Keratinocyte (primary cell): ENCODE results near the gene DNAJC22. TPM values are rescaled to one million over a fixed set of nuclear protein-coding genes. Genes with fewer than 3 reads are reported as not detected.

Source experiments
- DNase-seq: peaks from one replicate; pipeline ENCODE4 v3.0.0-alpha.2; 2011; ENCODE audit warnings: low read depth, missing footprints, low spot score
- FAIRE-seq: peaks from 2 replicates; lab custom pipeline; 2011; peaks lifted over from hg19 to GRCh38; lab: Jason Lieb, UNC
- H2AFZ ChIP-seq: 2 replicates; pipeline ENCODE4 v1.6.0; 2012; ENCODE audit warnings: low read length, control low read depth, inconsistent platforms; ENCODE audit not compliant: control insufficient read depth
- H3K27ac ChIP-seq: 2 replicates; pipeline ENCODE4 v1.5.1; 2011; ENCODE audit warnings: low read length; ENCODE audit not compliant: control insufficient read depth, insufficient read depth
- H3K27me3 ChIP-seq: 3 replicates; pipeline ENCODE4 v1.6.0; 2011; ENCODE audit warnings: low read length; ENCODE audit not compliant: control insufficient read depth, insufficient read depth; ENCODE audit errors: extremely low read depth
- H3K36me3 ChIP-seq, 2 experiments: 2 replicates in 1 of 2; 3 replicates in 1 of 2; pipeline ENCODE4 v1.5.1; 2011; ENCODE audit warnings: low read length in 2 of 2, mild to moderate bottlenecking in 1 of 2; ENCODE audit not compliant: control insufficient read depth in 2 of 2, insufficient read depth in 2 of 2; ENCODE audit errors: extremely low read depth in 1 of 2
- H3K4me1 ChIP-seq: 3 replicates; pipeline ENCODE4 v1.5.1; 2011; ENCODE audit warnings: low read length; ENCODE audit not compliant: control insufficient read depth, insufficient read depth; ENCODE audit errors: extremely low read depth
- H3K4me2 ChIP-seq: 3 replicates; pipeline ENCODE4 v1.6.0; 2011; ENCODE audit warnings: low read depth, low read length; ENCODE audit not compliant: control insufficient read depth, insufficient read depth; ENCODE audit errors: extremely low read depth
- H3K4me3 ChIP-seq, 3 experiments: fragments of 200-600 bp in 1 of 3; sonication (generic) in 1 of 3; 2 replicates in 2 of 3; 3 replicates in 1 of 3; pipeline ENCODE4 v1.5.1; 2011 to 2016; ENCODE audit warnings: low read length in 3 of 3, mild to moderate bottlenecking in 3 of 3, control low read depth in 2 of 3, inconsistent platforms in 1 of 3, low read depth in 1 of 3, mixed read lengths in 1 of 3, mixed run types in 1 of 3, moderate library complexity in 1 of 3; ENCODE audit not compliant: control insufficient read depth in 2 of 3, insufficient read depth in 2 of 3; ENCODE audit errors: extremely low read depth in 1 of 3
- H3K79me2 ChIP-seq: 2 replicates; pipeline ENCODE4 v1.6.0; 2012; ENCODE audit warnings: low read length; ENCODE audit not compliant: control insufficient read depth, insufficient read depth
- H3K9ac ChIP-seq: 3 replicates; pipeline ENCODE4 v1.6.0; 2011; ENCODE audit warnings: low read length; ENCODE audit not compliant: control insufficient read depth, insufficient read depth; ENCODE audit errors: extremely low read depth
- H3K9me1 ChIP-seq: 3 replicates; pipeline ENCODE4 v1.6.0; 2011; ENCODE audit warnings: low read length; ENCODE audit not compliant: control insufficient read depth, insufficient read depth; ENCODE audit errors: extremely low read depth
- H3K9me3 ChIP-seq: 2 replicates; pipeline ENCODE4 v1.5.1; 2012; ENCODE audit warnings: low read depth, low read length; ENCODE audit not compliant: control insufficient read depth
- H4K20me1 ChIP-seq: 3 replicates; pipeline ENCODE4 v1.6.0; 2011; ENCODE audit warnings: low read length; ENCODE audit not compliant: control insufficient read depth, insufficient read depth; ENCODE audit errors: extremely low read depth
- CTCF ChIP-seq, 3 experiments: IDR thresholded peaks in 1 of 3; conservative IDR thresholded peaks in 1 of 3; optimal IDR thresholded peaks in 1 of 3; 2 replicates in 2 of 3; 3 replicates in 1 of 3; pipeline versions ENCODE3 to v1.5.1; 2011; ENCODE audit warnings: low read length in 3 of 3, mild to moderate bottlenecking in 3 of 3, moderate library complexity in 2 of 3, control low read depth in 1 of 3, inconsistent platforms in 1 of 3; ENCODE audit not compliant: insufficient read depth in 2 of 3; ENCODE audit errors: extremely low read depth in 1 of 3
- EZH2 ChIP-seq: IDR thresholded peaks from one replicate; pipeline ENCODE4 v1.6.1; 2012; ENCODE audit warnings: inconsistent platforms, mild to moderate bottlenecking, low read length, moderate library complexity
- dilution Hi-C: fragments of 300-500 bp; cut with MboI; formaldehyde crosslinking; loops from one replicate; pipeline ENCODE4 v1.7.0; 2020; ENCODE audit warnings: low sequenced_read_pairs; ENCODE audit not compliant: extremely low pct_ligation_motif_present
- polyA plus RNA-seq, 5 experiments: library from polyadenylated mRNA; depleted of rRNA in 3 of 5; stranded (reverse) in 3 of 5; stranded (forward) in 1 of 5; unstranded in 1 of 5; fragments of >200 nt; gene quantifications; 1 replicate in 1 of 5; 2 replicates in 3 of 5; 3 replicates in 1 of 5; pipeline versions ENCODE4 v1.2.1 to v1.2.3, GENCODE V29; 2011 to 2012; ENCODE audit warnings: missing spikeins in 2 of 5, low read depth in 1 of 5, low replicate concordance in 1 of 5

DNAJC22 gene
- polyA plus RNA-seq, 1 donor (not counting 4 experiments of a cell fraction or from before 2014, with no cell fraction given): not detected

GRCh38 chr12:49340095-49340870, 6.4 kb upstream of the DNAJC22 start:
- no peak for FAIRE-seq
- no peak for TF ChIP-seq EZH2
- no peak for TF ChIP-seq CTCF (optimal IDR thresholded peaks at IDR 0.05 in 1 of 3, IDR thresholded peaks at IDR 0.05 in 1 of 3, conservative IDR thresholded peaks at IDR 0.05 in 1 of 3; ENCODE audit: extremely low read depth in 1 of 3, insufficient read depth in 2 of 3, low read length in 3 of 3)

GRCh38 chr12:49340971-49341776, 5.5 kb upstream of the DNAJC22 start:
- no peaks in the 10 kb centered on the region for H3K9me3 ChIP-seq
- no peak overlapping the region for H3K4me3 ChIP-seq
- H4K20me1 ChIP-seq: no peaks in the 10 kb centered on the region
- H3K4me1 ChIP-seq: peaks cover 18% of the 10 kb centered on the region
- no peak for FAIRE-seq
- no peak overlapping the region for H2AFZ ChIP-seq
- H3K9ac ChIP-seq: no peak overlapping the region
- no peak for DNase-seq
- H3K4me2 ChIP-seq: no peak overlapping the region
- dilution Hi-C loops: no loop called here
- no peaks in the 10 kb centered on the region for H3K36me3 ChIP-seq
- H3K9me1 ChIP-seq: no peaks in the 10 kb centered on the region
- no peaks in the 10 kb centered on the region for H3K79me2 ChIP-seq
- H3K27ac ChIP-seq: no peak overlapping the region
- H3K27me3 ChIP-seq: peaks cover 70% of the 10 kb centered on the region
- TF ChIP-seq CTCF (optimal IDR thresholded peaks at IDR 0.05 in 1 of 3, IDR thresholded peaks at IDR 0.05 in 1 of 3, conservative IDR thresholded peaks at IDR 0.05 in 1 of 3; ENCODE audit: extremely low read depth in 1 of 3, insufficient read depth in 2 of 3, low read length in 3 of 3) (no peak), EZH2 (no peak)

More at GRCh38 chr12:49340095-49340870, 6.4 kb upstream of the DNAJC22 start:
- no peak overlapping the region for H3K4me3 ChIP-seq
- H3K9ac ChIP-seq: no peak overlapping the region
- no peak overlapping the region for H3K4me2 ChIP-seq
- H3K27ac ChIP-seq: no peak overlapping the region
- peaks cover 13% of the 10 kb centered on the region for H3K4me1 ChIP-seq
- no peak for DNase-seq
- peaks cover 62% of the 10 kb centered on the region for H3K27me3 ChIP-seq
- H2AFZ ChIP-seq: no peak overlapping the region
- dilution Hi-C loops: no loop called here
- no peaks in the 10 kb centered on the region for H3K36me3 ChIP-seq
- no peaks in the 10 kb centered on the region for H3K79me2 ChIP-seq
- no peaks in the 10 kb centered on the region for H4K20me1 ChIP-seq
- no peaks in the 10 kb centered on the region for H3K9me1 ChIP-seq
- H3K9me3 ChIP-seq: no peaks in the 10 kb centered on the region
